ENCODE data around the gene KSR1. TPM values are rescaled to one million over a fixed set of nuclear protein-coding genes. Genes with fewer than 3 reads are reported as not detected.

The KSR1 gene
- total and polyA plus RNA-seq, 2 of the 4 experiments (the other 2 are of a cell fraction), result 12.5 to 21.9 TPM

GRCh38 chr17:27414694-27415093, 41.6 kb upstream of the KSR1 start:
- no CpG with 5 or more reads among the region's 6 CpGs for WGBS, 2 experiments (ENCODE audit: extremely low coverage in 2 of 2, insufficient read length in 1 of 2)
- no peak overlapping the region for H3K56ac ChIP-seq (ENCODE audit: extremely low read depth, insufficient read depth, low read length)
- DNase-seq (no peak), ATAC-seq (ENCODE audit: low read depth) (no peak)
- no peak for TF ChIP-seq MAFK (IDR thresholded peaks at IDR 0.05; ENCODE audit: low read depth, low read length)
- TF ChIP-seq, protein P1, sequence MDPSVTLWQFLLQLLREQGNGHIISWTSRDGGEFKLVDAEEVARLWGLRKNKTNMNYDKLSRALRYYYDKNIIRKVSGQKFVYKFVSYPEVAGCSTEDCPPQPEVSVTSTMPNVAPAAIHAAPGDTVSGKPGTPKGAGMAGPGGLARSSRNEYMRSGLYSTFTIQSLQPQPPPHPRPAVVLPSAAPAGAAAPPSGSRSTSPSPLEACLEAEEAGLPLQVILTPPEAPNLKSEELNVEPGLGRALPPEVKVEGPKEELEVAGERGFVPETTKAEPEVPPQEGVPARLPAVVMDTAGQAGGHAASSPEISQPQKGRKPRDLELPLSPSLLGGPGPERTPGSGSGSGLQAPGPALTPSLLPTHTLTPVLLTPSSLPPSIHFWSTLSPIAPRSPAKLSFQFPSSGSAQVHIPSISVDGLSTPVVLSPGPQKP (IDR thresholded peaks at IDR 0.05; ENCODE audit: borderline replicate concordance, low read depth, low read length), result no peak
- no peak for TF ChIP-seq RCOR1 (IDR thresholded peaks at IDR 0.05; ENCODE audit: insufficient replicate concordance, low read length)
- no peak overlapping the region for H3K27ac ChIP-seq (ENCODE audit: insufficient read depth, low read length)
- ChIA-PET CTCF (no interaction called here), POLR2A (ENCODE audit: unreplicated experiment) (no interaction called here)
- H3K4me2 ChIP-seq (ENCODE audit: low read depth, low read length), result no peak overlapping the region
- H3K9me3 ChIP-seq (ENCODE audit: control insufficient read depth, insufficient read depth, low read length), result no peaks in the 10 kb centered on the region
- dilution Hi-C loops (cut with HindIII; ENCODE audit: low sequenced_read_pairs, unreplicated experiment), result no loop called here
- no peak overlapping the region for H3K14ac ChIP-seq (replicated peaks; ENCODE audit: low read depth, low read length)
- no peaks in the 10 kb centered on the region for H3K36me3 ChIP-seq (ENCODE audit: control insufficient read depth, insufficient read depth, low read length)
- H2BK5ac ChIP-seq (ENCODE audit: low read depth, low read length, poor library complexity, severe bottlenecking), result no peak overlapping the region
- H3K27me3 ChIP-seq (ENCODE audit: control insufficient read depth, insufficient read depth, low read length), result peaks cover 7% of the 10 kb centered on the region
- no peak overlapping the region for H2BK20ac ChIP-seq (ENCODE audit: low read depth, low read length)
- intact Hi-C loops (cut with micrococcal nuclease), result no loop called here
- H4K5ac ChIP-seq (ENCODE audit: low read depth, low read length), result no peak overlapping the region
- H3K79me1 ChIP-seq (ENCODE audit: low read depth in 1 of 2, low read length in 2 of 2), result no peaks in the 10 kb centered on the region
- no peak overlapping the region for H4K8ac ChIP-seq (ENCODE audit: low read depth in 2 of 2, low read length in 2 of 2)
- in situ Hi-C loops (cut with MboI; ENCODE audit: low sequenced_read_pairs), result no loop called here
- peaks cover 4% of the 10 kb centered on the region; the same call in 1 of the 2 replicates for H3K4me1 ChIP-seq (ENCODE audit: control insufficient read depth, insufficient read depth, low read length)
- H2AK5ac ChIP-seq (ENCODE audit: low read depth, low read length), result no peak overlapping the region
- no TSS peak for BruUV-seq (replicated peaks)
- no peak overlapping the region for H3K4ac ChIP-seq (ENCODE audit: low read depth, low read length)
- H3K9ac ChIP-seq (ENCODE audit: low read depth, low read length), result no peak overlapping the region
- H2AK9ac ChIP-seq (replicated peaks; ENCODE audit: low read depth, low read length, poor library complexity), result no peak overlapping the region
- H3K18ac ChIP-seq (ENCODE audit: low read depth, low read length), result no peak overlapping the region
- no peaks in the 10 kb centered on the region for H4K20me1 ChIP-seq (ENCODE audit: insufficient read depth, low read length)
- H4K91ac ChIP-seq (ENCODE audit: insufficient read depth, low read depth, low read length), result no peak overlapping the region
- H3K9me1 ChIP-seq (ENCODE audit: insufficient read depth, low read length), result no peaks in the 10 kb centered on the region
- no peak overlapping the region for H2BK120ac ChIP-seq (ENCODE audit: low read depth, low read length)
- no peak overlapping the region for H3K23ac ChIP-seq (ENCODE audit: low read depth, low read length)
- no peak overlapping the region for H2BK15ac ChIP-seq (ENCODE audit: low read depth, low read length)
- H2AFZ ChIP-seq (replicated peaks; ENCODE audit: low read length, poor library complexity), result no peak overlapping the region
- no peak overlapping the region for H3K4me3 ChIP-seq (ENCODE audit: insufficient read depth, low read depth, low read length)
